ENCODE data around the gene RAD18.

RAD18 gene

DNA sequence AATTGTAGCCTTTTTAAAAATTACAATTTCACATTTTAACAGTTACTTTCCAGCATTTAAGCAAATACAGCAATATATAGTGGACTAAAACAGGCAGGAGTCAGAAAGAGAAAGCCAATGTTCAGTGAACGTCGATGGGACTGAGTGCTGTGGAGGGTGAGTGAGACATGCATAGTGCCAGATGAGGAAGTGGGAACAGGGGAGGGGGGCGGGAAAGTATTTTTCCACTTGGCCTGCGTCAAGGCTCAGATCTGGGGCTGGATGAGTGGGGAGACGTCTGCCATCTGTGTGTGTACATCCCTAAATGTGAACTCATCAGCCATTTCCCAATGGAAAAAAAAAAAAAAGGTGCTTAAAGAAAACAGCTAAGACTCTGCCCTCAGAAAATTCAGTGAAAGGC lies 19.2 kb upstream of the RAD18 start:
- TF ChIP-seq, protein P1, sequence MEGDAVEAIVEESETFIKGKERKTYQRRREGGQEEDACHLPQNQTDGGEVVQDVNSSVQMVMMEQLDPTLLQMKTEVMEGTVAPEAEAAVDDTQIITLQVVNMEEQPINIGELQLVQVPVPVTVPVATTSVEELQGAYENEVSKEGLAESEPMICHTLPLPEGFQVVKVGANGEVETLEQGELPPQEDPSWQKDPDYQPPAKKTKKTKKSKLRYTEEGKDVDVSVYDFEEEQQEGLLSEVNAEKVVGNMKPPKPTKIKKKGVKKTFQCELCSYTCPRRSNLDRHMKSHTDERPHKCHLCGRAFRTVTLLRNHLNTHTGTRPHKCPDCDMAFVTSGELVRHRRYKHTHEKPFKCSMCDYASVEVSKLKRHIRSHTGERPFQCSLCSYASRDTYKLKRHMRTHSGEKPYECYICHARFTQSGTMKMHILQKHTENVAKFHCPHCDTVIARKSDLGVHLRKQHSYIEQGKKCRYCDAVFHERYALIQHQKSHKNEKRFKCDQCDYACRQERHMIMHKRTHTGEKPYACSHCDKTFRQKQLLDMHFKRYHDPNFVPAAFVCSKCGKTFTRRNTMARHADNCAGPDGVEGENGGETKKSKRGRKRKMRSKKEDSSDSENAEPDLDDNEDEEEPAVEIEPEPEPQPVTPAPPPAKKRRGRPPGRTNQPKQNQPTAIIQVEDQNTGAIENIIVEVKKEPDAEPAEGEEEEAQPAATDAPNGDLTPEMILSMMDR (conservative IDR thresholded peaks at IDR 0.05; ENCODE audit: low read depth, low read length) = no peak
- no peak for DNase-seq (ENCODE audit: low read depth)
- no peak overlapping the region for H3K4me3 ChIP-seq (ENCODE audit: low read length)

DNA sequence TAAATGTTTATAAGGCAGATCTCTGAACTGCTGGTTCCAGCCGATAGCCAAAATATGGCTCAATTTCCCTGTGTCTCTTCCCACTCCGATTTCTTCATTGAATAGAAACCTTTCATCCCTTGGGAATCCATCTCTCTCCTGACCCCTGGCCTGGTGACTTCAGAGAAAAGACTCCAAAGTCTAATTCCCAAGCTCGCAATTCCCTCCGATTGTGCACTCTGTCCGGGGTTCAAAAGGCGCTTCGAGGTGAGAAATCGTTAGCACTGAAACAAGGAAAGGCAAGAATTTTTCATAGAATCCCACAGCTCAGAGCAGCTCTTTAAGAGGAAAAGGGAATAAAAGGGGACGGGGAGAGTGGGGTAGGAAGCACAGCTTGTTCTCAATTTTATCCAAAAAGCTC lies 18.4 kb upstream of the RAD18 start:
- DNase-seq (ENCODE audit: low read depth) = no peak
- TF ChIP-seq, protein P1 (conservative IDR thresholded peaks at IDR 0.05; ENCODE audit: low read depth, low read length) = no peak
- H3K4me3 ChIP-seq (ENCODE audit: low read length) = no peak overlapping the region

DNA sequence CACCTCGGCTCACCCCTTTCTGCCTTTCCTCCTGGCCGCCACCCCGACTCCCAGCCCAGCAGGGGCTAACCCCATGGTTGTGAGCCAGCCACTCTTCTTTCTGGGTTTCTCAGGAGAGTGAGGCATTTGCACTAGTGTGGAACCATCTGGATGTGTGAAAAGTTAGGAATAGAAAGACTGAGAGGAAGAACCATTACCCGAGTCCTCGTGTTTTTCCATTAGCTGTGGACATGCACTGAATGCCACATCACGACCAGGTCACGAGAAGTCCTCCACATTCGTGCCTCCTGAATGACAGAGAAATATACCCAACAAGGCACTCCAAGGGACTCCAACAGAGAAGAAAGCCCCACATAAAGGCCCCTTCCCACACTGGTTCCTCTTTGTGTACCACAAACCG lies 18.0 kb upstream of the RAD18 start:
- DNase-seq (ENCODE audit: low read depth) = no peak
- H3K4me3 ChIP-seq (ENCODE audit: low read length) = no peak overlapping the region
- TF ChIP-seq, protein P1 (conservative IDR thresholded peaks at IDR 0.05; ENCODE audit: low read depth, low read length) = no peak

DNA sequence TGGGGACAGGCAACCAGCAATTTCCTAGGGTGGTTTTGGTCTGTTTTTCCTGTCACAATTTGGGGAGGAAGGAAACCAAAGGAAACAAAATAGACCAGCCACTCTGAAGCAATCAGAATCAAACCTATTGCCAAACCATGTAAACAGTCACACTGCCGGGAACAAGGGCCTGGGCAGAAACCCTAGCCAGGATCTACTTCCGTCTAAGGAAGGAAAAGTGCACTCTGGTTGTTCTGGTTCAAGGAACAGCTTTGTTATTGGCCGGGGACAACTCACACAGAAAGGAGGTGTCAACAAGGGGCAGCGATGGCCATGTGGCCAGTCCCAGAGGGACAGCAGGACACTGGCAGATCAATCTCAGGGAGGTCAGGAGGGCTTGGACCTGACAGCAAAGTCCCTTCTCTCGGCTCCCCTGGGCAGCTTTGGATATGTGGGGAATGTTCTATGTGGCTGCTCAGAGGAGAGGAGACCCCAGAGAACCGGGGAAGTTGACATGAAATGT lies 17.5 kb upstream of the RAD18 start:
- TF ChIP-seq, protein P1 (conservative IDR thresholded peaks at IDR 0.05; ENCODE audit: low read depth, low read length) = no peak
- no peak for DNase-seq (ENCODE audit: low read depth)
- H3K4me3 ChIP-seq (ENCODE audit: low read length) = no peak overlapping the region

DNA sequence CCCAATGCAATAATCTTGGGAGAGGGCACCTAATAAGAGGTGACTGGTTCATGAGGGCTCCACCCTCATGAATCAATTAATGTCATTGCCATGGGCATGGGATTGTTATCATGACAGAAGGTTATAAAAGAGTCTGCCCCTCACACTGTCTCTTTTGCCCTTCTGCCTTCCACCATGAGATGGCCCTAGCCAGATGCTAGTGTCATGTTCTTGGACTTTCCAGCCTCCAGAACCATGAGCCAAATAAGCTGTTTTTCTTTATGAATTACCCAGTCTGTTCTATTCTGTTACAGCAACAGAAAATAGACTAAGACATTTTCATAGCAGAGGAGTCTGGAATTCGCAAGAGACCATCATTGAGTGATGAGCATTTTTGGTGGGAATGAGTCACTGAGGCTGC lies 16.0 kb upstream of the RAD18 start:
- DNase-seq (ENCODE audit: low read depth) = no peak
- H3K4me3 ChIP-seq (ENCODE audit: low read length) = no peak overlapping the region
- TF ChIP-seq, protein P1 (conservative IDR thresholded peaks at IDR 0.05; ENCODE audit: low read depth, low read length) = no peak

DNA sequence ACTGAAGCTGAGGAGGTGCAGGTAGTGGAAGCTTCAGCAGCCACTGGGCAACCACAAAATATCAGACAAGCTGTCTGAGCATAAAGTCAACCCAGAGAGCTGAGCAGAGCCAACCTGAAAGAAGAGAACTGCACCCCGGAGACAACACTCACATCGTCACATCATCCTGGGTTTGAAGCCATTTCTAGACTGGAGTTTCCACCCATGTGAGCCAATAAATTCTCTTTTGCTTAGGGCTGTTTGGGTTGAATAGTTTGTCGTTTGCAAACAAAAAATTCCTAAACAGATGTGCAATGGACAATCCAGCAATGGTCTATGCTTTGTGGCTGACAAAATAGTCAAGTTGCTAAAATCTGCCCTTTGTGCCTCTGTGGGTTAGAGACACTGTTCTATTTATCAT lies 15.3 kb upstream of the RAD18 start:
- H3K4me3 ChIP-seq (ENCODE audit: low read length) = no peak overlapping the region
- TF ChIP-seq, protein P1 (conservative IDR thresholded peaks at IDR 0.05; ENCODE audit: low read depth, low read length) = no peak

DNA sequence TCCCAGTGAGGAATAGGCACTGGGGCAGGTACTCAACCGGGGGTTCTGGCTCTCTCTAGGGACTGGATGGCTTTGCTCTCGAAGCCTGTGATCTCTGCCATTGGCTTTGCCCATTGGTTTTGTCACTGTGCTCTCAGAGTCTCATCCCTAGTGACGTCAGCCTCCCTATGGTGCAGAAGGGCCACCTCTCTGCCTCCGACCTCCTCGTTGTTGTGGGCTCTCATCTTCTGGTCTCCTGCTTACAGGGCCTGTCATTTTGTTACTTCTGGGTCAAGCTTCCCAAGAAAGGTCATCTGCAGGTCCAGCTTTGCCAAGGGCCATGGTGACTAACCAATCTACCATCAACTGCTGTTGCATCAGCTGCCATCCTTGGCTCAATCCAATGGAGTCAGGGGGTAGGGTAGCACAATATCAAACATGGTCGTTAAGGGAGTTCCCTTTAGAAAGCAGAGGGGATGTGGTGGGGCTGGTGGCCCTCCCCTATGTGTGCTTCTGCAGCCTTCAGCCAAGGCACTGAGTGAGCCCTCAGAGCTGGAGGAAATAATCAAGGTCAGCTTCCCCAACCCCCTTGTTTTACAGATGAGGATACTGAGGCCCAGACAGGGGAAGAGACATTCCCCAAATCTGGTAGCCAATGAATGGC lies 13.4 kb upstream of the RAD18 start:
- DNase-seq (ENCODE audit: low read depth) = no peak

More for the DNA sequence above, 15.3 kb upstream of the RAD18 start:
- DNase-seq (ENCODE audit: low read depth) = no peak

More for the DNA sequence above, 13.4 kb upstream of the RAD18 start:
- H3K4me3 ChIP-seq (ENCODE audit: low read length) = no peak overlapping the region
- TF ChIP-seq, protein P1 (conservative IDR thresholded peaks at IDR 0.05; ENCODE audit: low read depth, low read length) = no peak

Data from retinal pigment epithelial cell (primary cell).